ENCODE results near the gene GRM1. TPM values are rescaled to one million over a fixed set of nuclear protein-coding genes. Genes with fewer than 3 reads are reported as not detected.

The GRM1 gene
- total and polyA plus RNA-seq, 2 donors (not counting 3 experiments of a cell fraction or from before 2014, with no cell fraction given): 0.07 TPM; not detected in 1

- no peaks in the 10 kb centered on the region for H3K36me3 ChIP-seq (ENCODE audit: control insufficient read depth in 2 of 2, extremely low read depth in 1 of 2, insufficient read depth in 2 of 2, low read length in 2 of 2)
- peak overlapping the region; percentile 66 for H3K4me2 ChIP-seq (ENCODE audit: insufficient read depth, low read length)
- H4K20me1 ChIP-seq (replicated peaks; ENCODE audit: control insufficient read depth, extremely low read depth, insufficient read depth, low read length): no peaks in the 10 kb centered on the region
- H3K9me3 ChIP-seq (replicated peaks; ENCODE audit: control insufficient read depth, insufficient read depth, low read length): no peaks in the 10 kb centered on the region
- no peaks in the 10 kb centered on the region for H3K9me1 ChIP-seq (replicated peaks; ENCODE audit: control insufficient read depth, extremely low read depth, insufficient read depth, low read length)
- H3K27ac ChIP-seq (ENCODE audit: insufficient read depth, low read depth, low read length): peak overlapping the region; percentile 99
- H3K9ac ChIP-seq (replicated peaks; ENCODE audit: extremely low read depth, insufficient read depth, low read length): peak overlapping the region; percentile 73
- ChIA-PET POLR2A (no interaction called here), CTCF (interaction anchor here (0.8 to 1.8 kb wide), 4 partner anchors 9 to 22 kb away, joined by 3 to 8 read pairs (median 4); no protein-coding TSS in a partner anchor)
- H3K4me1 ChIP-seq (ENCODE audit: control insufficient read depth, extremely low read depth, insufficient read depth, low read length): peaks cover 54% of the 10 kb centered on the region
- dilution Hi-C loops (cut with MboI; ENCODE audit: extremely low pct_ligation_motif_present, low sequenced_read_pairs): no loop called here
- TF ChIP-seq EZH2 (IDR thresholded peaks at IDR 0.05; ENCODE audit: borderline replicate concordance, low read depth, low read length, severe bottlenecking): no peak
- peak; percentile 70 for TF ChIP-seq JUN (IDR thresholded peaks at IDR 0.05; ENCODE audit: borderline replicate concordance, insufficient read depth, insufficient read length, low read depth)
- TF ChIP-seq MAX (IDR thresholded peaks at IDR 0.05; ENCODE audit: insufficient read depth, insufficient read length): no peak
- peak; percentile 25 for TF ChIP-seq FOS (IDR thresholded peaks at IDR 0.05; ENCODE audit: borderline replicate concordance, insufficient read depth, low read length)
- no peak for FAIRE-seq
- no peaks in the 10 kb centered on the region for H3K79me2 ChIP-seq (ENCODE audit: control insufficient read depth, insufficient read depth, low read length)
- H2AFZ ChIP-seq (ENCODE audit: low read depth, low read length): peak overlapping the region; percentile 42
- DNase-seq (ENCODE audit: low read depth, low spot score): peak; percentile 48
- intact Hi-C loops (cut with micrococcal nuclease): loop anchor here (1.0 to 10.0 kb wide), 9 partner anchors 22 to 1509 kb away; partner anchors contain the start of genes FBXO30, RAB32 and SHPRH
- TSS peak; percentile 86 for BruUV-seq (replicated peaks)
- peak overlapping the region in 1 of 3 experiments; percentile 28 for H3K4me3 ChIP-seq (replicated peaks in 1 of 3; ENCODE audit: insufficient read depth in 1 of 3, low read depth in 1 of 3, low read length in 3 of 3)
- H3K27me3 ChIP-seq (ENCODE audit: control insufficient read depth in 2 of 2, insufficient read depth in 2 of 2, low read length in 2 of 2): no peaks in the 10 kb centered on the region
These were observed 329.7 kb downstream of the GRM1 start for GRCh38 chr6:146358431-146359046.

GRCh38 chr6:146359131-146359530, 330.3 kb downstream of the GRM1 start:
- TF ChIP-seq JUN (IDR thresholded peaks at IDR 0.05; ENCODE audit: borderline replicate concordance, insufficient read depth, insufficient read length, low read depth): no peak
- no peak for TF ChIP-seq POLR2A (IDR thresholded peaks at IDR 0.05; ENCODE audit: low read depth, low read length)
- TF ChIP-seq MYC (IDR thresholded peaks at IDR 0.05; ENCODE audit: low read depth, low read length): no peak
- no peak for TF ChIP-seq FOS (IDR thresholded peaks at IDR 0.05; ENCODE audit: borderline replicate concordance, insufficient read depth, low read length)
- no peak for TF ChIP-seq CTCF (IDR thresholded peaks at IDR 0.05; ENCODE audit: extremely low read depth in 1 of 2, insufficient read depth in 1 of 2, low read depth in 1 of 2, low read length in 2 of 2)
- no peak for TF ChIP-seq EZH2 (IDR thresholded peaks at IDR 0.05; ENCODE audit: borderline replicate concordance, low read depth, low read length, severe bottlenecking)
- no peak for TF ChIP-seq MAX (IDR thresholded peaks at IDR 0.05; ENCODE audit: insufficient read depth, insufficient read length)
- no peak for TF ChIP-seq GATA2 (IDR thresholded peaks at IDR 0.05; ENCODE audit: insufficient read depth, insufficient read length, low read depth, low read length)
- TF ChIP-seq POLR2AphosphoS5 (IDR thresholded peaks at IDR 0.05; ENCODE audit: insufficient read depth, low read depth, low read length): no peak
- Histone ChIP-seq H3K4me1 (ENCODE audit: control insufficient read depth, extremely low read depth, insufficient read depth, low read length) (peaks cover 54% of the 10 kb centered on the region), H4K20me1 (replicated peaks; ENCODE audit: control insufficient read depth, extremely low read depth, insufficient read depth, low read length) (no peaks in the 10 kb centered on the region), H3K4me2 (ENCODE audit: insufficient read depth, low read length) (no peak overlapping the region), H3K27ac (ENCODE audit: insufficient read depth, low read depth, low read length) (peak overlapping the region; percentile 99), H3K9ac (replicated peaks; ENCODE audit: extremely low read depth, insufficient read depth, low read length) (no peak overlapping the region), H3K9me3 (replicated peaks; ENCODE audit: control insufficient read depth, insufficient read depth, low read length) (no peaks in the 10 kb centered on the region), H3K4me3 (replicated peaks in 1 of 3; ENCODE audit: insufficient read depth in 1 of 3, low read depth in 1 of 3, low read length in 3 of 3) (no peak overlapping the region), H3K27me3 (ENCODE audit: control insufficient read depth in 2 of 2, insufficient read depth in 2 of 2, low read length in 2 of 2) (no peaks in the 10 kb centered on the region), H3K9me1 (replicated peaks; ENCODE audit: control insufficient read depth, extremely low read depth, insufficient read depth, low read length) (no peaks in the 10 kb centered on the region), H3K36me3 (ENCODE audit: control insufficient read depth in 2 of 2, extremely low read depth in 1 of 2, insufficient read depth in 2 of 2, low read length in 2 of 2) (no peaks in the 10 kb centered on the region), H2AFZ (ENCODE audit: low read depth, low read length) (no peak overlapping the region), H3K79me2 (ENCODE audit: control insufficient read depth, insufficient read depth, low read length) (no peaks in the 10 kb centered on the region)
- ChIA-PET CTCF (no interaction called here), POLR2A (no interaction called here)
- intact Hi-C loops (cut with micrococcal nuclease) (loop anchor here (5.0 to 10.0 kb wide), 4 partner anchors 413 to 1508 kb away; partner anchors contain the start of gene FBXO30), dilution Hi-C loops (cut with MboI; ENCODE audit: extremely low pct_ligation_motif_present, low sequenced_read_pairs) (no loop called here)
- FAIRE-seq (no peak), DNase-seq (ENCODE audit: low read depth, low spot score) (no peak)
- BruUV-seq (replicated peaks): no TSS peak

Data from endothelial cell of umbilical vein (primary cell).